GM19240 (cell line): ENCODE data around the gene ONECUT3.
"Not testable (repeated sequence)": the region's sequence is repeated elsewhere in the genome, so short reads cannot be mapped to it uniquely, and the experiment has no call there.

ENCODE experiments used
- DNase-seq: peaks from one replicate; pipeline ENCODE4 v3.0.0; 2011; ENCODE audit warnings: low spot score; ENCODE audit not compliant: insufficient read length

ONECUT3 gene

DNA sequence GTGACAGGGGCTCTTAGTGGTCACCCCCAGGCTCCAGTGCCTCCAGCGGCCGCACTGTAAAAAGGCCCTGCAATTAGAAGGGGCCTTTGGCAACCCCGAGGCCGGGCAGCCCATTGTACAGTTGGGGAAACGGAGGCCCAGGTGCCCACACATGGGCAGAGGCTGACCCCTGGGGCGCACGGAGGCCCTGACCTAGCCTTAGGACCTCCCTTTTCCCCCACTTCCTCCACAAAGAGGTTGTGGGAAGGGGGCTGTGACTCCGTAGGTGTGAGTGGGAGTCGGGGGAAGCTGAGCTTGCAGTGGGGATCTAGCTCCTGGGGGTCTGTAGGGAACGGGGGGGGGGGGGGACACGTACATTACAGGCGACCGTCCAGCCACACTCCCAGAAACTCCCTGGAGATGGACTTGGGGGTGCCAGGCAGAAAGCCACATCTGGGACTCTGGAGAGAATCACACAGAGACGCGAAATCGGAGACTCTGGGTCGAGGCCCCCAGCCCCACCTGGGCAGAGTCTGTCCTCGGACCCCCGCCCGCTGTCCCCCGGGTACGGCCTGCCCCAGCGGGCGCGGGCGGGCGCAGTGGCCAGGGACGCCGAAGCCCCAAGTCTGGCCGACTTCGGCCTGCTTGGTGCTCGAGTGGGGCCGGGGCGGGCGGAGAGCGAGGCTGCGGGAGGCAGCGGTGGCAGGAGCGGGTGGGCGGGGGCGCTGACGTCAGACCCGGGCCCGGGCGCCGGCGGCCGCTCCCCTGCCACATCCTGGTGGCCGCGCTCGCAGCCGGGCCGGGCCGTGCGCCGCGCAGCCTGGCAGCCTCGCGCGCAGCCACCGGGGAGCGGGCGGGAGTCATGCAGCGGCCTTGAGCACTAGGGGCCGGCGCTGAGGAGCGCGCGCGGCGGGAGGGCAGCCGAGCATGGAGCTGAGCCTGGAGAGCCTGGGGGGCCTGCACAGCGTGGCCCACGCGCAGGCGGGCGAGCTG, at the start of gene ONECUT3:
Gene ONECUT3 (plus strand): TSS at position 750 of the 972 bp plus-strand sequence. CDS start 157 bp downstream, at position 907.
- DNase-seq: no peak

DNA sequence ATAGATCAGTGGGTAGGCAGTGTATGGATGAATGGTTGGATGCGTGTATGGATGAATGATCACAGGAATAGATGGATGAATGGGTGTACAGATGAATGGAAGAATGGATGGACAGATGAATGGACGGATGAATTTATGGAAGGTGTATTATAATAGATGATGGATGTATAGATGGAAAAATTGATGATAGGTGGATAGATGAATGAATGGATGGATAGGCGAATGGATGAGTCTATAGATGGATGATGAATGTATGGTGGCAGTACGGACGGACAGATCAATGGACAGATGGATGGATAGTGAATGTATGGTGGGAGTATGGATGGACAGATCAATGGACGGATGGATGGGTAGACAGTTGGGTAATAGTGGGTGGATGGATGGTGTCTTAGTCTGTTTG, 49.0 kb upstream of the ONECUT3 start:
- no peak for DNase-seq

DNA sequence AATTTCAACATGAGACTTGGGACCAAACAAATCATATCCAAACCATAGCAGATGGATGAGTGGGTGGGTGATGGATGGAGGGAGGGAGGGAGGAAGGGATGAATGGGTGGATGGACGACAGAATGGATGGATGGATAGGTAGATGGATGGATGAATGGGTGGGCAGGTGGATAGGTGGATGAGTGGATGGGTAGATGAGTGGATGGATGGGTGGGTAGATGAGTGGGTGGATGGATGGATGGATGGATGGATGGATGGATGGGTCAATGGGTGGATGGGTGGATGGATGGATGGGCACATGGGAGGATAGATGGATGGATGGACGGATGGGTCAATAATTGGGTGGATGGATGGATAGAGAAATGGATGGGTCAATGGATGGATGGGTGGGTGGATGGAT, 47.9 kb upstream of the ONECUT3 start:
- DNase-seq: no peak

DNA sequence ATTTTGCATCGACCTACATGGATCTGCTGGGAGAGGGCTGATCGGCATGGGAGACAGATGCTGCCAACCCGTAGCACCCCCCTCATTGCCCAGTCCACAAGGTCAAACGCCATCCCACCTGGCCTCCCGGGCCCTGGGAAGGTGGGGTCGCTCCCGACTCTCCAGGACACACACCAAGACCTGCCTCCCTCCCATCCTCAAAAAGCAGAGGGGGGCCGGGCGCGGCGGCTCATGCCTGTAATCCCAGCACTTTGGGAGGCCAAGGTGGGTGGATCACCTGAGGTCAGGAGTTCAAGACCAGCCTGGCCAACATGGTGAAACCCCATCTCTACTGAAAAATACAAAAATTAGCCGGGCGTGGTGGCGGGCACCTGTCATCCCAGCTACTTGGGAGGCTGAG, 46.7 kb upstream of the ONECUT3 start:
- DNase-seq: not testable (repeated sequence)

DNA sequence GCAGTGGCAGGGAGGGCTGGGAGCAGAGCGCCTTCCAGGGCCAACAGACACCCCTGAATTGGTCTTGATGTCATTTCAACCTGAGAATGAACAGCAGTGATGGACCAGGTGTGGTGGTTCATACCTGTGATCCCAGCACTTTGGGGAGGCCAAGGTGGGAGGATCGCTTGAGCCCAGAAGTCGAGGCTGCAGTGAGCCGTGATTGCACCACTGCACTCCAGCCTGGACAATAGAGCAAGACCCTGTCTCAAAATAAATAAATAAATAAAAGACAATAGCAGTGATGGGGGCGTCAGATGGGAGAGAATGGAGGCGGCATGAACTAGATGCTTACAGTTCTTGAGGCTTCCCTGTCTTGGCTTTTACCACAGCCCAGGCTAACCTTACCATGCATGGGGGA, 46.1 kb upstream of the ONECUT3 start:
- DNase-seq: no peak

DNA sequence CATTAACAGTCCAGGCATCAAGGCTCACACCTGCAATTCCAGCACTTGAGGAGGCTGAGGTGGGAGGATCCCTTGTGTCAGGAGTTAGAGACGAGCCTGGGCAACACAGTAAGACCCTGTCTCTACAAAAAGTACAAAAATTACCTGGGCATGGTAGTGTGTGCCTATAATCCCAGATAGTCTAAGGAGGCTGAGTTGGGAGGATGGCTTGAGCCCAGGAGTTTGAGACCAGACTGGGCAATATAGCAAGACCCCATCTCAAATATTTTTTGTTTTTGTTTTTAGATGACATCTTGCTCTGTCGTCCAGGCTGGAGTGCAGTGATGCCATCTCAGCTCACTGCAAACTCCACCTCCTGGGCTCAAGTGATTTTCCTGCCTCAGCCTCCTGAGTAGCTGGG, 40.1 kb upstream of the ONECUT3 start:
- DNase-seq: no peak

DNA sequence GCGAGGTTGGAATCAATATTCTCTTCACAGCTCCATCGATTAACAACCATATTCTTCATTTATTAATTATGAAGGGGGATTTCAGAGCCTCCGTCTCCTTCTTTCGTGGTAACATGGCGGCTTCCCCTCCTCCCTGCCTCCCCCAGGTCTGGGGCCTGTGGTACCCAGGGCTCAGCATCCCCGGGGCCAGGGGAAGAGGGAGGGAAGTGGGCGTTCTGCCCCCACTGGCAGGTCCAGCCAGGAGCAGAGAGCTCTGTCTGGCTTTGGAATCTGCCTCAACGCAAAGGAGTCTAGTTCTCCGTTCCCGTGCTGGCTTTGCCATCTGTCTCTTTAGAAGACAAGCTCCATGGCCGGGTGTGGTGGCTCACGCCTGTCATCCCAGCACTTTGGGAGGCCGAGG, 37.8 kb upstream of the ONECUT3 start:
- no peak for DNase-seq

DNA sequence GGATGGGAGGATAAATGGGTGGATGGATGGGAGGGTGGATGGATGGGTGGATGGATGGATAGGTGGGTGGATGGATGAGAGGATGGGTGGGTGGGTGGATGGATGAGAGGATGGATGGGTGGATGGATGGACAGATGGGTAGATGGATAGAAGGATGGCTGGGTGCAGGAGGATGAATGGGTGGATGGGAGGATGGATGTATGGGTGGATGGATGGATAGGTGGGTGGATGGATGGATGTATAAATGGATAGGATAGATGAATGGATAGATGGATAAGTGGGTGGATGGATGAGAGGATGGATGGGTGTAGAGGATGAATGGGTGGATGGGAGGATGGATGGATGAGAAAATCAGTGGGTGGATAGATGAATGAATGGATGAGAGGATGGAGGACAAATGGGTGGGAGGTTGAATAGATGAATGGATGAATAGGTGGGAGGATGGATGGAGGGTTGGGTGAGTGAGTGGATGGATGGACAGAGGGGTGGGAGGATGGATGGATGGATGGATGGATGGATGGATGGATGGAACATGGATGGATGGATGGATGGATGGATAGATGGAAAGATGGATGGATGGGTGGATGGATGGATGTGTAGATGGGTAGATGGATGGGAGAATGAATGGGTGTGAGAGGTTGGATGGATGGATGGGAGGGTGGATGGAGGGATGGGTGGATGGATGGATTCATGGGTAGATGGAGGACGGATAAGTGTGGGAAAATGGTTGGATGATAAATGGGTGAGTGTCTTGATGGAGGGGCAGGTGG, 35.9 kb upstream of the ONECUT3 start:
- no peak for DNase-seq

DNA sequence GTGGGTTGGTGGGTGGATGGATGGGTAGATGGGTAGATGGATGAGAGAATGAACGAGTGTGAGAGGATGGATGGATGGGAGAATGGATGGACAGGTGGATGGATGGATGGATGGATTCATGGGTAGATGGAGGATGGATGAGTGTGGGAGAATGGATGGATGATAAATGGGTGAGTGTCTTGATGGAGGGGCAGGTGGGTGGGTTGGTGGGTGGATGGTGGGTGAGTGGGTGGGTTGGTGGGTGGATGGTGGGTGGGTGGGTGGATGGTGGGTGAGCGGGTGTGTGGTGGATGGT, 35.4 kb upstream of the ONECUT3 start:
- DNase-seq: no peak

DNA sequence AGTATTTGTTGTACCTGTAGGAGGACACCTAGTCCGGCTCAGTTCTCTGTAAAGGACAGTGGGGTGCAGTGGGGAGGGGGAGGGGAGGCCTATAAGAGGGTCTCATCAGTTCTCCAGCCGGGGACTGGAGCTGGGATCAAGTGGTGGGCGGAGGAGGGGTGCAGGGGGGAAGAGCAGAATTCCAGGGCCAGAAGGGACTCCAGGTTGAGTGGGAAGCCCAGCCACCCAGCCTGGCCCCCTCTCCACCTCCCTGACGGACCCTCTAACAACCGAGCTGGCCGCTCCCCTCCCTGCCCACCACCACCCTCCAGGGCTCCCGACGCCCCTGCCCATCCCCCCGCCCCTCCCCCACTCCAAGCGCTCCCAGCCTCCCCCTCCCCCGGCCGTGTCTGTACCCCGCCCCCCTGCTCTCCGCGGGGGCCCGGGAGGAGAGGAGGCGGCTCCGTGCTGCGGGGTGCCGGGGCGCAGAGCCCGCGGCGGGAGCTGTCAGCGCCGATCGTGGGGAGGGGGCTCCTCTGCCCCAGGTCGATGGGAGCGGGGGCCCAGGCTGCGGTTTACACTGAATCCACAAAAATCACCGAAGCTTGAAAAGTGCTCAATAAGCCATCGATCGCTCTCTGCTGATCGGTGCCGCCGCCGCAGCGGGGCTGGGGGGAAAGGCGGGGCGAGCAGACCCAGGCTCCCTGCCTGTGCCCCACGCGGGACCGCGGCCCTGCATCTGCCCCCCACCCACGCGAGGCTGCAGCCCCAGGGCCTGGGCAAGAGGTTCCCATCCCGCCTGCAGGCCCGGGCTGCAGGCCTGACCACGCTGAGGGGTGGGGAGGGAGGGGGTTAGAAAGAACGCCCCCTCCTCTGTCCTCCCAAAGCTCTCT, 34.6 kb upstream of the ONECUT3 start:
- DNase-seq: no peak

DNA sequence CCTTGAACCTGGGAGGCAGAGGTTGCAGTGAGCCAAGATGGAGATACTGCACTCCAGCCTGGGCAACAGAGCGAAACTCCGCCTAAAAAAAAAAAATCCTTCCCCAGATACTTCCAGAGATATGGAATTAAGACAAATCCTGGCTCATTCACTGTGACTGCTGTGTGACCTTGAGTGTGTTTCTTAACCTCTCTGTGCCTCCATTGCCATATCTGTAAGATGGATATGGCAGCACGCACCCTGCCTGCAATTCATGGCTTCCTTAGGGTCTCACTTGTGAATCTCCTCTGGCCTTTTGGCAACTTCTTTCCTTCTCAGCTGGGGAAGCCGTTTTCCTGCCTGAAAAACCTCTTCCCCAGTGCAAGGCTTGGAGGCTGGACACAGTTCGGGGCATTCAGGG, 33.8 kb upstream of the ONECUT3 start:
- DNase-seq: no peak

DNA sequence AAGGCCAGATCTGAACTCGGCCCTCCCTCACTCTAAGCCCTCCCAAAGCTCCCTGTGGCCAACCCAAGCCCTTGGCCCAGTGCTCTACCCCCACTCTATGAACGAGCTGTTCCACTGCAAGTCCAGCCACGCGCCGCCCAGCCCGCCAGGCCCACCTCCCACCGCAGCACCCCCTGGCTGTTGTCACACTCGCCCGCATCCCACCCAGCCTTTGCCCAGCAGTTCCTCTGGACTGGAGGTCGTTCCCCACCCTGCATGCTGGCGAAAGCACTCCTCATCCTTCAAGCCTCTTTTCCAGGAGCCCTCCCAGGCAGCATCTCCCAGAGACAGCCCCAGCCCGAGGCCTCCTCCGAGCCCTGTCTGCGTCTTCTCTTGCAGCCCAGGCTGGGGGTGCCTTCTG, 33.1 kb upstream of the ONECUT3 start:
- DNase-seq: no peak

DNA sequence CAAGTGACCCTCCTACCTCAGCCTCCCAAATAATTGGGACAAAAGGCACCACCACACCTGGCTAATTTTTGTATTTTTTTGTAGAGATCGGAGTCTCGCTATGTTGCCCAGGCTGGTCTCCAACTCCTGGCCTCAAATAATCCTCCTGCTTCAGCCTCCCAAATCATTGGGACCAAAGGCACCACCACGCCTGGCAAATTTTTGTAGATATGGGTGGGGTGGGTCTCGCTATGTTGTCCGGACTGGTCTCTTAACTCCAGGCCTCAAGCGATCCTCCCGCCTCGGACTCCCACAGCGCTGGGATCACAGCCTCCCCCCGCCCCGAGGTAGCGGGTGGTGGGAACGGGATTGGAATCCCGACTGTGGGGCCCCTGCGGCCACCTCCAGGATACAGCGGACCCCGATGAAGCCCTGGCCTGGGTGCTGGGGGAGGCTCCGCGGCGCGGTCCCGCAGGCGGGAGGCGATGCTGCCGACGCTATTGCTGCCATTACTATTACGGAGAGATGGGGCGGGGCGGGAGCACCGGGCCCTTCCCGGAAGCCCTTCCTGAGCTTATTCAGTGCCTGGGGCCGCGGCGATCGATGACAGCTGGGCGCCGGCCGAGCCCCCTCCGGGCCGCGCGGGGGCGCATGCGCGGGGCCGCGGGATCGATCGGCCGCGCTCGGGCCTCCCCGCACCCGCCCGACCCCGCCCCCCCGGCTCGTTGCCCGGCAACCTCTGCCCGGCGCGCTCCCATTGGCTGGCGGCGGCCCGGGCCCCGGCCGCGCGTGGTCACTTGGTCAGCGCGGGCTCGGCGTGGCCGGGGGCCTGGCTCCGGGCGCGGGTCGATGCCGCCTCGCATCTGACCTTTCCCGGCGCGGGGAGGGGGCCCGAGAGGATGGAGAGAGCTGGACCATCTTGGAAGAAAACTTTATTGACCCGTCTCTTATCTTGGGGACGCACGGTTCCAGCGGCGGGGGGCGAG, 27.9 kb upstream of the ONECUT3 start:
- DNase-seq: no peak

DNA sequence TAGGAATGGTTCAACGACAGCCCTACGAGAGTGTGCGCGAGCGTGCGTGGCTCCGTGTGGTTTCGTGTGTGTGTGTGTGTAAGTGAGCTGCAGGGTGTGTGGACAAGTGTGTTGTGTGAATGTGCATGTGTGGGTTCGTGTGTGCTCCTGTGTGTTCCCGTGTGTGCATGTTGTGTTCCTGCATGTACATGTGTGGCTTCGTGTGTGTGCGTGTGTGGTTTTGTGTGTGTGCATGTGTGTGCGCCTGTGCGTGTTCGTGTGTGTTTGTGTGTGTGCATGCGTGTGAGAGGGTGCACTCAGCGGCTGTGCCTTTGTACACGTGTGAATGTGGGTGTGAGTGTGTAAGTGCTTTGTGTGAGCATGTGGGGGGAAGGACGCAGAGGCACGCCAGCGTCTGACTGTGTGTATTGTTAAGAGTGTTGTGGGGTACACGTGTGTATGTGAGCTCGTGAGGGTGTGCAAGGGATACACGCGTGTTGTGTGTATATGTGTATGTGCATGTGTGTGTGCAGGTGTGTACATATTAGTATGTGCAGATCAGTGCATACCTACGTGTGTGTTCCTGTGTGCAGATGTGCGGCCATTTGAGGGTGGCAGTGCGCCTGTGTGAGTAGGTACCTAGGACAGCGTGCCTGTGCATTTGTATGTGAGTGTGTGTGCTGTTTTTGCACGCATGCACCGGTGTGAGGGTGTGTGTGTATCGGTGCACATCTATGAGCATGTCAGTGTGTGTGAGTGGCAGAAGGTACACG, 24.3 kb upstream of the ONECUT3 start:
- DNase-seq: no peak

DNA sequence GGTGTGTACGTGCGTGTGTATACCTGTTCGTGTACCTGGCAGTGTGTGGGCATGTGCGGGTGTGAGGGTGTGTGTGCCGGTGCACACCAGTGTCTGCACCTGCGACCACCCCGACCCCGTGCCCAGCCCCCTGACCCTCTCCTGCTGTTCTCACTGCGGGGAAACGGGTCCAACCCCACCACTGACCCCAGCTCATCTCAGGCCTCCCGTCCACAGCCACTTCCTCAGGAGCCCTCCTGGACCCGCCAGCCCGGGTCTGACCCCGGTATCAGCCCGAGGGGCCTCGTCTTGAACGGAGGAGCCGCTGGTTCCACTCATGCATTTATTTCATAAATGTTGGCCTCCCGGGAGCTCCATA, 23.8 kb upstream of the ONECUT3 start:
- DNase-seq: no peak

DNA sequence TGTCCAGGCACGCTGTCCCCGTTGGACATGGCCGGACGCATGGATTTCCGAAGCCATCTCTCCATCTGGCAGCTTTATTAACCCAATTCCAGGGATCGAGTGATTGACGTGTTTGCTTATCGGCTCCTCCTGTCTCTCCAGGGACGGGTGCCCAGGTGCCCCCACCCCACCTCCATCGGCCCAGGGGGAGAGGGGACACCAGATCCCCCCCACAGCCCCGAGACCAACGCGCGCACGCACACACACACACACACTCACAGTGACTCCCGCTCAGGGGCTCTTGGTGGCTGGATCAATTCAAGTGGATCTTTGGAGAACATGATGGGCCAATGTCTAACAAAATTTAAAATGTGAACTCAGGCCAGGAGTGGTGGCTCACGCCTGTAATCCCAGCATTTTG, 23.1 kb upstream of the ONECUT3 start:
- DNase-seq: no peak

DNA sequence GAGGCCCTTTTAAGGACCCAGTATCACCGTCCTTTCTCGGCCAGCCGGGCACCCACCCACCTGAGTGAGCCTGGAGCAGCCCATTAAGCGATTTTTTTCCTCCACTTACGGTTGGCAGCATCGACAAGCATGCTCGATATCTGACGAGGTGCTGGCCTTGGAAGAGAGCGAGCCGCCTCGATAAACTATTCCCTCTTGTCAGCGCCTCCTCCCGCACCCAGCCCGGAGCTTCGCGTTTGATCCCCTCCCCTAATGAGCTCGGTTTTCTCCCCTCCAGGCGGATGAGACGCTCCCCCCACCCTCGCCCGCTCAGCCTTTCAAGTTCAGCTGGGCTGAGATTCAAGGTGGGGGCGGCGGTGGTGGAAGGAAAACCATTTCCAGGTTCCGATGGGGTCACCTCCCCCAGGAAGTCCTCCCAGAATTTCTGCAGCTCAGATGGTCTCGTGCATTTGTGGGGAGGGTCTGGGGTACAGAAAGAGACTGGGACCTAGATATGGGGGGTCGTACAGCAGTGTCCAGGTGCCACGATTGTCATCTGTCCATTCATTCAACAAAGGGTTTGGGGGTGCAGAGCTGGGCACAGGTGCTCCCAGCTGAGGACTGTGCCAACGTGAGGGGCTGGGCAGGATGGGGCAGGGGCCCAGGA, 18.9 kb upstream of the ONECUT3 start:
- DNase-seq: no peak

DNA sequence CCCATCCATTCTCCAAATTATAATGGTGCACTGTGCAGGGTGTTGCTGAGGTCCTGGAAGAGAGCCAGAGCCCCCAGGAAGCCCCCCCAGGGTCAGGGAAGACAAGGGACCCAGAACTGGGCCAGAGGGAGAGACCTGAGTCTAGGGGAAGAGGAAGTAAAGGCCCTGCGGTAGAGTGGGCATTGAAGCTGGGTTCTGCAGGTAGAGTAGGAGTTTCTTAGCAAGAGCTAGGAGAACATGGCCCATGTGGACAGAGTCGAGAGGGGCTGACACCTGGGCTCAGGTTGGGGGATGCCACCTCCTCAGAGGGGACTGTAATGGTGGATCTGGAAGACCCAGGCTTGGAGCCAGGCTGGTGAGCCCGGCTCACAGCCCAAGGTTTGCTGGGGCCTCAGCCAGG, 17.0 kb upstream of the ONECUT3 start:
- no peak for DNase-seq

DNA sequence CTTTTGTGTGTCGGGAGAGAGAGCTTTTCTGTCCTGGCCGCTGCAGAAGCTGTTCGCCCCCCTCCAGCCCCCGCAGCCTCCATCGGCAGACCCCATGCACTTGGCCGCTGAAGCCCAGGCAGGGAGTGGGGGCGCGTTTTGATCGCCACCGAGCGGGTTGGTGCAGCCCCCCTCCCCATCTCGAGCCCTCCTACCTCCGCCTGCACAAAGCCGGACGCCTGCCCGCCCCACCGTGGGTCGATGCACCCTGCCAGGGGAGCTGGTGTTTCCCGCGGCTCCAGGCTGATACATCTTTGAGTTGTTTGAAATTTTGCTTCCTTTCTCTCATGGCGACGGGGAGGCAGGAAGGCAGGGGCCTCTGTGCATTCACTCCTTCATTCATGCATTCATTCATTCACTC, 16.4 kb upstream of the ONECUT3 start:
- no peak for DNase-seq
